GM18517 (cell line): ENCODE data around the gene CAMK2D.

Experiments used
- ATAC-seq: cut with Tn5 transposase; IDR thresholded peaks from one replicate; pipeline ENCODE4 v1.9.1; 2021; ENCODE audit warnings: mild to moderate bottlenecking, moderate library complexity; ENCODE audit not compliant: unreplicated experiment

The CAMK2D gene

GRCh38 chr4:113537628-113538027 lies 223.9 kb downstream of the CAMK2D start:
- ATAC-seq = no peak

- ATAC-seq = no peak
Observed at GRCh38 chr4:113537203-113537602, 224.3 kb downstream of the CAMK2D start.

GRCh38 chr4:113534711-113535110 lies 226.8 kb downstream of the CAMK2D start:
- no peak for ATAC-seq

GRCh38 chr4:113531572-113531971 lies 230.0 kb downstream of the CAMK2D start:
- ATAC-seq = no peak

GRCh38 chr4:113528395-113528794 lies 233.1 kb downstream of the CAMK2D start:
- ATAC-seq = no peak

GRCh38 chr4:113525521-113525920 lies 236.0 kb downstream of the CAMK2D start:
- no peak for ATAC-seq

- ATAC-seq = peak; percentile 29
Observed at GRCh38 chr4:113524505-113525186, 236.9 kb downstream of the CAMK2D start.

GRCh38 chr4:113524096-113524495 lies 237.4 kb downstream of the CAMK2D start:
- peak; percentile 96 for ATAC-seq

GRCh38 chr4:113522433-113522832 lies 239.1 kb downstream of the CAMK2D start:
- no peak for ATAC-seq

- no peak for ATAC-seq
Observed at GRCh38 chr4:113513382-113513781, 248.2 kb downstream of the CAMK2D start.

GRCh38 chr4:113512880-113513279 lies 248.7 kb downstream of the CAMK2D start:
- ATAC-seq = no peak

GRCh38 chr4:113511944-113512343 lies 249.6 kb downstream of the CAMK2D start:
- ATAC-seq = no peak

GRCh38 chr4:113509851-113510250 lies 251.7 kb downstream of the CAMK2D start:
- ATAC-seq = no peak

- no peak for ATAC-seq
Observed at GRCh38 chr4:113505044-113505443, 256.5 kb downstream of the CAMK2D start.

- no peak for ATAC-seq
Observed at GRCh38 chr4:113504422-113504821, 257.1 kb downstream of the CAMK2D start.

- no peak for ATAC-seq
Observed at GRCh38 chr4:113503691-113504090, 257.8 kb downstream of the CAMK2D start.

GRCh38 chr4:113502906-113503305 lies 258.6 kb downstream of the CAMK2D start:
- ATAC-seq = no peak

- ATAC-seq = no peak
Observed at GRCh38 chr4:113502476-113502875, 259.1 kb downstream of the CAMK2D start.

- ATAC-seq = no peak
Observed at GRCh38 chr4:113500424-113500823, 261.1 kb downstream of the CAMK2D start.

- no peak for ATAC-seq
Observed at GRCh38 chr4:113499696-113500095, 261.8 kb downstream of the CAMK2D start.

- no peak for ATAC-seq
Observed at GRCh38 chr4:113499166-113499565, 262.4 kb downstream of the CAMK2D start.

- ATAC-seq = no peak
Observed at GRCh38 chr4:113497154-113497884, 264.2 kb downstream of the CAMK2D start.
